ENCODE results near the gene POLD4. TPM values are rescaled to one million over a fixed set of nuclear protein-coding genes. Genes with fewer than 3 reads are reported as not detected.

POLD4 gene
- total RNA-seq, 2 donors from 2014 or later, result 40.7 to 47.6 TPM

GRCh38 chr11:67372993-67373647, 19.8 kb upstream of the POLD4 start, which contains the start of gene CLCF1:
TSS of gene CLCF1 (minus strand) at chr11:67373598. CDS start at chr11:67373539, 59 bp downstream.
- WGBS, 2 experiments (ENCODE audit: insufficient coverage in 1 of 2, insufficient read length in 1 of 2), result 0% methylated on average over 7 to 76 of the region's 76 CpGs
- Histone ChIP-seq H3K4me3 (ENCODE audit: low read length) (peak within 1 kb of the TSS; percentile 81), H3K4me1 (ENCODE audit: control insufficient read depth, insufficient read depth, low read length) (peaks cover 30% of the 10 kb centered on the region), H3K27ac (ENCODE audit: low read depth, low read length) (no peak within 1 kb of the TSS), H3K27me3 (ENCODE audit: control insufficient read depth, insufficient read depth, low read length, poor library complexity, severe bottlenecking) (no peaks in the 10 kb centered on the region), H3K9ac (ENCODE audit: extremely low read depth, low read length, poor library complexity, severe bottlenecking) (peak within 1 kb of the TSS; percentile 69), H3K9me3 (ENCODE audit: control insufficient read depth, low read length) (no peaks in the 10 kb centered on the region), H3K36me3 (ENCODE audit: control insufficient read depth, insufficient read depth, low read length) (no peaks in the 10 kb centered on the region)
- no peaks in the 10 kb centered on the region for H3K36me3 Mint-ChIP-seq (ENCODE audit: low read depth)
- H3K4me1 Mint-ChIP-seq, result peaks cover 44% of the 10 kb centered on the region
- peak; percentile 88 for DNase-seq
- H3K27me3 Mint-ChIP-seq (ENCODE audit: insufficient read depth), result peaks cover 59% of the 10 kb centered on the region
- H3K27ac Mint-ChIP-seq, result peak within 1 kb of the TSS; percentile 92
- TF ChIP-seq CTCF (conservative IDR thresholded peaks at IDR 0.05), result no peak
- peak within 1 kb of the TSS; percentile 76 for H3K4me3 Mint-ChIP-seq
- H3K9me3 Mint-ChIP-seq, result no peaks in the 10 kb centered on the region

GRCh38 chr11:67372321-67372992, 19.1 kb upstream of the POLD4 start:
- no peaks in the 10 kb centered on the region for H3K36me3 ChIP-seq (ENCODE audit: control insufficient read depth, insufficient read depth, low read length)
- no peak overlapping the region for H3K27ac ChIP-seq (ENCODE audit: low read depth, low read length)
- H3K4me1 ChIP-seq (ENCODE audit: control insufficient read depth, insufficient read depth, low read length), result peaks cover 30% of the 10 kb centered on the region

GRCh38 chr11:67371911-67372320, 18.6 kb upstream of the POLD4 start:
- DNase-seq, result peak; percentile 76
- Histone ChIP-seq H3K27me3 (ENCODE audit: control insufficient read depth, insufficient read depth, low read length, poor library complexity, severe bottlenecking) (no peaks in the 10 kb centered on the region), H3K9ac (ENCODE audit: extremely low read depth, low read length, poor library complexity, severe bottlenecking) (peak overlapping the region; percentile 11), H3K4me1 (ENCODE audit: control insufficient read depth, insufficient read depth, low read length) (peaks cover 30% of the 10 kb centered on the region), H3K4me3 (ENCODE audit: low read length) (peak overlapping the region; percentile 77), H3K27ac (ENCODE audit: low read depth, low read length) (no peak overlapping the region), H3K9me3 (ENCODE audit: control insufficient read depth, low read length) (no peaks in the 10 kb centered on the region), H3K36me3 (ENCODE audit: control insufficient read depth, insufficient read depth, low read length) (no peaks in the 10 kb centered on the region)
- H3K4me1 Mint-ChIP-seq, result peaks cover 42% of the 10 kb centered on the region
- peak overlapping the region; percentile 76 for H3K4me3 Mint-ChIP-seq
- TF ChIP-seq CTCF (conservative IDR thresholded peaks at IDR 0.05), result no peak
- no peaks in the 10 kb centered on the region for H3K36me3 Mint-ChIP-seq (ENCODE audit: low read depth)
- WGBS, 2 experiments (ENCODE audit: insufficient coverage in 1 of 2, insufficient read length in 1 of 2), result 33% methylated on average over 3 to 13 of the region's 16 CpGs
- H3K9me3 Mint-ChIP-seq, result no peaks in the 10 kb centered on the region
- peaks cover 55% of the 10 kb centered on the region for H3K27me3 Mint-ChIP-seq (ENCODE audit: insufficient read depth)
- H3K27ac Mint-ChIP-seq, result peak overlapping the region; percentile 58

More at GRCh38 chr11:67372321-67372992, 19.1 kb upstream of the POLD4 start:
- peak overlapping the region; percentile 76 for H3K4me3 Mint-ChIP-seq
- H3K27me3 ChIP-seq (ENCODE audit: control insufficient read depth, insufficient read depth, low read length, poor library complexity, severe bottlenecking), result no peaks in the 10 kb centered on the region
- H3K27me3 Mint-ChIP-seq (ENCODE audit: insufficient read depth), result peaks cover 60% of the 10 kb centered on the region
- TF ChIP-seq CTCF (conservative IDR thresholded peaks at IDR 0.05), result no peak
- H3K36me3 Mint-ChIP-seq (ENCODE audit: low read depth), result no peaks in the 10 kb centered on the region
- DNase-seq, result peak; percentile 79
- no peaks in the 10 kb centered on the region for H3K9me3 Mint-ChIP-seq
- 0 to 1% methylated on average over 15 to 78 of the region's 78 CpGs for WGBS, 2 experiments (ENCODE audit: insufficient coverage in 1 of 2, insufficient read length in 1 of 2)
- peak overlapping the region; percentile 11 for H3K9ac ChIP-seq (ENCODE audit: extremely low read depth, low read length, poor library complexity, severe bottlenecking)
- no peaks in the 10 kb centered on the region for H3K9me3 ChIP-seq (ENCODE audit: control insufficient read depth, low read length)
- H3K4me1 Mint-ChIP-seq, result peaks cover 44% of the 10 kb centered on the region
- peak overlapping the region; percentile 81 for H3K4me3 ChIP-seq (ENCODE audit: low read length)
- no peak overlapping the region for H3K27ac Mint-ChIP-seq

Data from endodermal cell (in vitro differentiated cells).